Measurements from ENCODE around the gene LRP1. TPM values are rescaled to one million over a fixed set of nuclear protein-coding genes. Genes with fewer than 3 reads are reported as not detected.
A peak's percentile ranks its signal among the peaks of the same experiment; 100 is the strongest.
"Not testable (repeated sequence)": the region's sequence is repeated elsewhere in the genome, so short reads cannot be mapped to it uniquely, and the experiment has no call there.

Gene LRP1
- total RNA-seq, 1 donor from 2014 or later, result 0.60 TPM

DNA sequence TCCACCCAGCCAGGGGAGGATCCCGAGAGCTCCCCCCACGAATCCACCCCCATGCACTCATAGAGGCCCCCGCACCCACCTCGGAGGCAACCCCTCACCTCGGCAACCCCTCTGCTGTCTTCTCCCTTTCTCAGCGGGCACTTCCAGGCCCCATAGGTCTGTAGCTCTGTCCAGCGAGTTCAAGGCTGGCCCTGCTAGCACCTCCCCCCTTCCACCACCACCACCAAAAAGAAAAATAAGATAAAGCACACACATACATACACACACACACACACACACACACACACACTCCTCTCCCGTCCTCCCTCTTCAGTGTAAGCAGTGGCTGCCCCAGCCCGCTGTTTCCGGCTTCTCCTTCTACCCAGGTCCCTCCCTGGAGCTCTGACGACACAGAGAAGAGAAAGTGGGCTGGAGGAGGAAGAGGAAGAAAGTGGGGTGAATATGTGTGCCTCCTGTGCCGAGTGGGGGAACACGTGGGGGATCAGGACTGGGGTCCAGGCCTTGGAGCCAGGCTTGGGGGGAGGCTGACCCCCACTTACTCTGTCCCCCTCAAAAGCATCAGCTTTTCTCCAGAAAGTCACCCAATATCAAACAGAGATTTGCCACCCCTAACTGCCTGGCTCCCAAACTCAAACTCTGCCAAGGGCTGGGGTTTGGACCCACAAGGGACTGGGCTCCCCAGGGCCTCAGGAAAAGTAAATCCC, 17.1 kb upstream of the LRP1 start, which contains the start of gene STAT6:
TSS of gene STAT6 (minus strand) at position 332 of the 704 bp plus-strand sequence. CDS start 3,084 bp downstream, outside the sequence.
- DNase-seq (ENCODE audit: low read depth in 2 of 2), result peak; percentile 20 to 91

DNA sequence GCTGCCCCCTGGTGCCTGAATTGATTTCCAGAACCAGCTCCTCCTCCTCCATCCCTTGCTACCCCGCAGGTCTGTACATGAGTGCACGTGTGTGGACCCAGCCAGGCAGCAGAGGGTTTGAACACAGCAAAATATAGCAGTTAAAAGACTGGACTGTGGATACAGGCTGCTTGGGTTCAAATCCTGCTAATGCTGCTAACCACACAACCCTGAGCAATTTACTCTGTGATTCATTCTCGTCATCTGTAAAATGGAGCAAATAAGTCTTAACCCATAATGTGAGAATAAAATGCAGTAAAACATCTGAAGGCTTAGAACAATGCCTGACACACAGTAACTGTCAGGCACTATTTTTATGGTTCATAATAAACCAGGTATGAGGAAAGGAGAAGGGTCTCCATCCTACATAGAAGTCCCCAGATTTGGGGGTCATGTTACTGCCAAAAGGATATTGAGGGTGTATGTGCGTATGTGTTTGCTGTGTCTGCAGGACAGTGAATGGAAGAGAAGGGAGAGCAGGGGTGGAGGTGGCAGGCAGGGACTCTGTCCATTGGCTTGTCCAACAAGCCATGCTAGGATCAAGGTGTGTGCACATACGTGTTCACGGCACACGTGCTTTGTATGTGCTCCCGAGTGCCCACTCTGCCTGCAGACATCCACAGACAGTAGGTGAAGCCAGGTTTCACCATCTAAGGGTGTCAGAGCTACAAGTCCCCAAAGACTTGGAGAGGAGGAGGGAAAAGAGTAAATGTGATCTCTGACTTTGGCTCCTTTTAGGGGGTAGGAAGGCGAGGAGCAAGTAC, 15.6 kb upstream of the LRP1 start:
- DNase-seq (ENCODE audit: low read depth in 2 of 2), result no peak

DNA sequence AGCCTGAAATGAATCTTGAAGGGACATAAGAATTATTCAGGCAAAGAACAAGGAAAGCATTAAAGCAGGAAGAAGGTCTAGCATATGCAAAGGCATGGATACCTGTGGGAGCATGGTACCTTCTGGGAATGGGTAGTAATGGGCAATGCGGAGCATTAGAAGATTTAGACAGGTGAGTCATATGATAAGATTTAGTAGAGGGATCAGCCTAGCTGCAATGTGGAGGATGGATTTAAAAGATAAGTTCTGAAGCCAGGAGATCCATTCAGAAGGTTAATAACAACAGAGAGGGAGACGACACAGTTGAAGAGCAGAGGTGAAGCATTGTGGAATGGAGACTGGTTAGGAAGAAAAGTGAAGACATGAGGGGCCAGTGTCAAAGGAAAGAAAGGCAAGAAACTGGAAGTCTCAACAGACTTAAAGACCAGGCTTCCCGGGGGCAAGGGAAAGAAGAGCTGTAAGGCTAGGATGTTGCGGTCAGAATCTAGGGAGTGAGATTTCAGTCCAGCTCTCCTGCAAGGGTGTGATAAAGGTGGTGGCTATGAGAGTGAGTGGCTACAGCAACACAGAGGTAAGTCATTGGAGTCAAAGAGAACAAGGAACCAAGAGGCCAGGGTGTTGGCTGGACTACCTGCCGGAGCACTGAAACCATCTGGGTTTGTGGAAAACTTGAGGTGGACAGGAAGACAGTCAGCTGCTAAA, 11.6 kb upstream of the LRP1 start:
- DNase-seq (ENCODE audit: low read depth in 2 of 2), result no peak

DNA sequence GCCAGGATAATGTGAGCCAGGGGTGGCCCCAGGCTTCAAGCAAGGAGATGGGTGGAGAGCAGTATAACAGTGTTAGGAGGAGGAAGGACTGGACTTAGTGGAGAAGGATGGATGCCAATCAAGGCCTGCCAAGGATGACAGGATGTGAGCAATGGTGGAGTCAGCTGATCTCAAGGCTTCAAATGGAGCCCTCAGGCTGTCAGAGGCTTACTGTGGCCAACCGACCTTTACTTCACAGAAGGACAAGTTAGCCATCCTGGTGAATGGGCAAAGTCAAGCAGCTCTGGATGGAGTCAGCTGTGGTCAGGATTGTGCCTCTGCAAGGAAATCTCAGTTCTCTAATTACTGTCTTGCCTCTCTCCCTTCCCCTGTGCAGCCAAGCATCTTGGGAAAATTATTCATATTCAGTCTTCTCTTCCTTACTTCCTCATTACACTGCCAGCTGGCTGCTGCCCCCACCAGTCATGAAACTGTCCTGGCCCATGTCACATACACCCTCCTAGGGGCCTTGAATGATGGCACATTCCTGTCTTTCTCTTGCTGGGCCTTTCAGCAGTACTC, 9.5 kb upstream of the LRP1 start:
- DNase-seq (ENCODE audit: low read depth in 2 of 2), result peak in 1 of 2 donors; percentile 45

DNA sequence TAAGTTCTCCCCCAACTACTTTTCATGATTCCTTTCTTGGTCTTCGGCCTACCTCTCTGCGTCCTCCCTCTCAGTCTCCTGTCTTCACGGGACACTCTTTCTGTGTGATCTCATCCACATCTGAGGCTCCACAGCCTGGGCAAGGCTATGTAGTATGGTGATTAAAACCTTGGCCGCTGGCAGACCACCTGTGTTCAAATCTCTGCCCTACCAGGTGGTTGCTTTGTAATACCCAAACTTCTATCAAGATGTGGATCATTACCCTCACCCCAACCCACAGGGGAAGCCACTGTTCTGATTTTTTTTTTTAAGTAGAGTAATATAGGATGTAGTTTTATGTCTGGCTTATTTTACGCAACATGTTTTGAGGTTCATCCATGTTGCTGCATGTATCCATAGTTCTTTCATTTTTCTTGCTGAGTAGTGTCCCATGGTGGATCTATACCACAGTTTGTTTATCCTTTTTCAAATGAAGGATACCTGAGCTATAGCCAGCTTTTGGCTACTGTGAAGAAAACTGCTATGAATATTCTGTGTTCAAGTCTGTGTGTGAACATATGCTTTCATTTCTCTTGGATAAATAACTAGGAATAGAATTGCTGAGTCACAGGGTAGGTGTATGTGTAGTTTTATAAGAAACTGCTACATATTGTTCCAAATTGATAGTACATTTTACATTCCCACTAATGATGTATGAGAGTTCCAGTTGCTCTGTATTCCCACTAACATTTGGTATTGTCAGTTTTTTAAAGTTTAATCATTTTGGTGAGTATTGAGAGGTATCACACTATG, 8.8 kb upstream of the LRP1 start:
- no peak for DNase-seq (ENCODE audit: low read depth in 2 of 2)

DNA sequence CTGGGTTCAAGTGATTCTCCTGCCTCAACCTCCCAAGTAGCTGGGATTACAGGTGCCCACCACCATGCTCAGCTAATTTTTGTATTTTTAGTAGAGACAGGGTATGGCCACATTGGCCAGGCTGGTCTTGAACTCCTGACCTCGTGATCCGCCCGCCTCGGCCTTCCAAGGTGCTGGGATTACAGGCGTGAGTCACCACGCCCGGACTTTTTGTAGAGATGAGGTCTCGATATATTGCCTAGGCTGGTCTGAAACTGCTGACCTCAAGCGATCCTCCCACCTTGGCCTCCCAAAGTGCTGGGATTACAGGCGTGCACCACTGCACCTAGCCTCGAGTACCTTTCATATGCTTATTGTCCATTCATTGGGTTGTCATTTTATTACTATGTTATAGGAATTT, 7.6 kb upstream of the LRP1 start:
- not testable (repeated sequence) for DNase-seq (ENCODE audit: low read depth in 2 of 2)

DNA sequence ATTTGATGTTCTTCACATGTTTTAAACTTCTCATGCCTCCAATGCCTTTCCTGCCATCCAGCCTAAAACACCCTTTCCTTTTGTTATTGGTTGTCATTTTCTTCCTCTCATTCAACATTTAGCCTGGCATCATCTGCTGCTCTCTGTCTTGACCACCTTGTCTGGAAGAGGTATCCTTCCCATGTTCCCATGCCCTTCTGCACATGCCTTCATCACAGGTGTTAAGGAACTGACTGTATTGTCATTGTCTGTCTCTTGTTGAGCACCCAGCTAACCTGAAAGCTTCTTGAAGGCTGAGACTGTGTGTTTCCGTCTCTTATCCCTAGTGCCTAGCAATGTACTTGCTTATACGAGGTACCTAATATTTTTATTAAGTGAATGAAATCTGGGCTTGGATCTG, 4.5 kb upstream of the LRP1 start:
- no peak for DNase-seq (ENCODE audit: low read depth in 2 of 2)

DNA sequence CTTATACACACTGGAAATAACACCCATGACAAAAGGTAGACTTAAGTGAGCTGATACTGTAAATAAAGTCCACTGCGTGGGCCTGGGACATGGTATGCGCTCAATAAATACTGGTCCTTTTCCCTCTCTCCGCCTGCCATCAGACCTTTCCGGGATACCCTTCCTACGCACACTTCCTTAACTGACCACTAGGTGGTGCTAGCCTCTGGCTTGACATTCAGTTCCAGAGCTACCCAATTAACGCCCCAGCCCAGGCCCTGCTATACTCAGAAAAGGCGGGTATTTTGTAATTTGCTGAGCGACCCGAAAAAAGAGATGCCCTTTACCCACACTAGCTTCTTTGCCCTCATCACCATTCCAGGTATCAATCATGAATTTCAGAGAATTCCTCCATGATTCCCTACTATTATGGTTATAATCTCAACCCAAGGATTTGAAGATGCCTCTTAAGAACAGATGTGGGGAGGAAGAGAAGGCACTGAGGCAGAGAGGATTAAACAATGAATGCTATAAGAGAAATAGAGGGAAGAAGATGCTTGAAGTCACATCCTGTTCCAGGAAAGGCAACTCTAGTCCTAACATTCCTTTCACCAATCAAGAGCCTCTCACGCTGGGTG, 3.9 kb upstream of the LRP1 start:
- DNase-seq (ENCODE audit: low read depth in 2 of 2), result peak; percentile 74 to 78

DNA sequence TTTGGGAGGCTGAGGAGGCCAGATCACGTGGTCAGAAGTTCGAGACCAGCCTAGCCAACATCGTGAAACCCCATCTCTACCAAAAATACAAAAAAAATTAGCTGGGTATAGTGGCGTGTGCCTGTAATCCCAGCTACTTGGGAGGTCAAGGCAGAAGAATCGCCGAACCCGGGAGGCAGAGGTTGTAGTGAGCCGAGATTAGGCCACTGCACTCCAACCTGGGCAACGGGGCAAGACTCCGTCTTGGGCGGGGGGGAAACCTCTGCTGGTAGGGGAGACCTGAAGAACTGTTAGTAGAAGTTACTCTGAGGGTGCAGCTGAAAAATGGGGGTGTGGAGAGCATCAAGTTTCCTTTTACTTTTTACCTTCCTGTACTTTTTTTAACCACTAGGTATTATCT, 2.2 kb upstream of the LRP1 start:
- no peak for DNase-seq (ENCODE audit: low read depth in 2 of 2)

DNA sequence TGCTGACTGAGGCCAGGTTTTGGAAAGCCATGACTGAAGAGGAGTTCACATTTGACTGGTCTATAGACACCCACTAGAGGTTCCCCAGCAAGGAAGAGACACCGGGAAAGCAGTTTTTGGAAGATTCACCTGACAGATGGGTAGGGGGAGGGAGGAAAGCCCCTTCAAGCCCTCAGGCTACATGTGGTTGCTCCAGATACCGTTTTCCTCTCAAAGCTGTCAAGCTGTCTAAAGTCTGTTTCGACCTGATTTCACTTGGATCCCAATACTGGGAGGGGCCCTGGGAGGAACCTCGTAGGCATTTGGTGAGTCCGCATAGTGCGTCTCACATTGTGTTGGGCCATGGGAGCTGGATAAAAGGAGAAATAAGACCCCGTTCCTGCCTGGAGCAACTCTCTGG, 1.7 kb upstream of the LRP1 start:
- DNase-seq (ENCODE audit: low read depth in 2 of 2), result no peak

DNA sequence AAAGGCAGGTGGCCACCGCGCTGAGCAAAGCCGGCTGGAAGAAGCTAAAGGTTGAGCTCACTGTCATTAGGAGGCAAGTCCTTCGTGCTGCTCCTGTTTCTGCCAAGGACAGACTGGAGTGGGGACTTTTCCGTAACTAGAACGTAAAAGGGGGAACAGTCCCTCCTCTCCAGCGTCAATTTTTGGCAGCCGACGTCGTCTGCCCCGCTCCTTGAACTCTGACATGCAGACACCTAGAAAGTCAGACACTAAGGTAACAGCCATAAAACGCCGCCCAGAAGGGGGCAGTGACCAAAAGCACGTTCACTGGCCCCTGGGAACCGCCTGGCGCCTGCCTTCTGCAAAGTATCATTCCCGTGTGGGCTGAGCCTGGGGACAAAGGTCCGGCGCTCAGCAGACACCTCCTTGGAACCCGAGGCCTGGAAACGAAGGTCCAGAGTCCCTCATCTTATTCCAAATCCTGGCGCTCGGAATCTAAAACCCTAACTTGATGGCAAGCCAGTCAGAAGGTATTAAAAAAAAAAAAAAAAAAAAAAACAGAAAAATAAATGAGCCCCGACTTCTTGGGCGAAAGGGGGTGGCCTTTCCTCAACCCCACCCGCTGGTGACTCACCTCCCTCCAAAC, 1.1 kb upstream of the LRP1 start:
- peak; percentile 33 to 38 for DNase-seq (ENCODE audit: low read depth in 2 of 2)

DNA sequence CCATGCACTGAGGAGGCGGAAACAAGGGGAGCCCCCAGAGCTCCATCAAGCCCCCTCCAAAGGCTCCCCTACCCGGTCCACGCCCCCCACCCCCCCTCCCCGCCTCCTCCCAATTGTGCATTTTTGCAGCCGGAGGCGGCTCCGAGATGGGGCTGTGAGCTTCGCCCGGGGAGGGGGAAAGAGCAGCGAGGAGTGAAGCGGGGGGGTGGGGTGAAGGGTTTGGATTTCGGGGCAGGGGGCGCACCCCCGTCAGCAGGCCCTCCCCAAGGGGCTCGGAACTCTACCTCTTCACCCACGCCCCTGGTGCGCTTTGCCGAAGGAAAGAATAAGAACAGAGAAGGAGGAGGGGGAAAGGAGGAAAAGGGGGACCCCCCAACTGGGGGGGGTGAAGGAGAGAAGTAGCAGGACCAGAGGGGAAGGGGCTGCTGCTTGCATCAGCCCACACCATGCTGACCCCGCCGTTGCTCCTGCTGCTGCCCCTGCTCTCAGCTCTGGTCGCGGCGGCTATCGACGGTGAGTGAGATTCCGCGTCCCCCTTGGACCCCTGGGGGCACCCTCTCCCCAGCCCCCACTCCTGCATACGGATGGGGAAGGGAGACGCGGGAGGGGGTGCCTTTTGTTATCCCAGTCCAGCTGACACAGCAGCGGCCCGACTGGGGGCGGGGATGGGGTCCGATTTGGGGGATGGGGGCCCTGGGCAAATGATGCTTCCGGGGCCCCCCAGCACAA, 400 bp downstream of the LRP1 start:
- DNase-seq (ENCODE audit: low read depth in 2 of 2), result no peak

DNA sequence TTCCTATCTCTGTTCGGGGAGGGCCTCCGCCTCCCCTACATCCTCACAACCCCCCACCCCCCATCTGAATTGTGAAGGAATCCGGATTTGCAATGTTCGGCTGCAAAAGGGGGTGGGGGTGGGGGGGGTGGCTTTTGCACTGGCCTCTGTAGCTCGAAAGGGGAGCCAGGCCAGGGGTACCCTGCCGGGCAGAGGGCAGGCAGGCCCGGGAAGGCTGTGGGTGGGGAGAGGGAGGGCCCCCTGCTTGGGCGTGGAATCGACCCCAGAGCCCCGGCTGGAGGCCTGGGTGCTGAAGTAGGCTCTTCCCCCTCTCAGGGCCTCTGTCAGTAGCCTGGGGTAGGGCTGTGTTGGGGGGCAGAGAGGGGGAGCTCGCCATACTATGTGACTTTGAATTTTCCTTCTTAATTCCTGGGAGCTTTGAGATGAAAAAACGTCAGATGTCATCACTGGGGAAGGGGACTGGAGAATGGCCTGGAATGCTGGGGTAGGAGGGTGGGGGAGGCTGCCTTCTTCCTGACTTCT, 1.1 kb downstream of the LRP1 start:
- no peak for DNase-seq (ENCODE audit: low read depth in 2 of 2)

DNA sequence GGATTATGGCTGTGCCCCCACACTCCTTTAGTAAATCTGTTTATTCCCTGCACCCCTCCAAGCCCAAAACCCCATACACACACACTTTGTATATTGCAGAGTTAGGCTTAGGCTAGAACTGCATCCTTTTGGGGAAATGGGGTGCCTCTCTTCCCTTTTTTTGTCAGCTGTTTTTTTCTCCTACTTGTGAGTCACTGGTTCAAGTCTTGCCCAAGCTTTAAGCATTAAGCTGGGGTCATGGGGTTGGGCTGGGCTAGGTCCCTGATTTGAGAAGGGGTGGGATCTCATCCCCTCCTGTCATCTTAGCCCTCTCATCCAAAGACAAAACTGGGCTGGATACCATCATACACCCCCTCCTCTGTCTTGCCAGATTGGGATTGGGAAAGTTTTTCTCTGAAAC, 1.6 kb downstream of the LRP1 start:
- no peak for DNase-seq (ENCODE audit: low read depth in 2 of 2)

DNA sequence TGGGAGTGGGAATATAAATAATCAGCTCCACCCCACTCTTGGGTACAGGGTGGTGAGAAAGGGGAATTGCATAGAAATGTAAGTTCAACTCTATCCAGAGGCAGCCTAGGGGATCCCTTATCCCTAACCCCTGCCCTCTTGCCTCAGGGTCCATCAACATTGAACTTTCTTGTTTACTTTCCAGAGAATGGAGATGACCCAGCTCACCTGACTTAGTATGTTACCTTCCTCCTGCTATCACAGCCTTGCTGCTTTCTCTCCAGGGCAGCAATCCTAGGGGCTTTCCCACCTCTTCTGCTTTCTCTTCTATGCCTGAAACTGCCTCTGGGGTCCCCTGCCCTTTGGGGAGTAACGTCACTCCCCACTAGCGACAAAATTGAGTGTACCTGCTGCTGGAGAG, 2.7 kb downstream of the LRP1 start:
- DNase-seq (ENCODE audit: low read depth in 2 of 2), result no peak

DNA sequence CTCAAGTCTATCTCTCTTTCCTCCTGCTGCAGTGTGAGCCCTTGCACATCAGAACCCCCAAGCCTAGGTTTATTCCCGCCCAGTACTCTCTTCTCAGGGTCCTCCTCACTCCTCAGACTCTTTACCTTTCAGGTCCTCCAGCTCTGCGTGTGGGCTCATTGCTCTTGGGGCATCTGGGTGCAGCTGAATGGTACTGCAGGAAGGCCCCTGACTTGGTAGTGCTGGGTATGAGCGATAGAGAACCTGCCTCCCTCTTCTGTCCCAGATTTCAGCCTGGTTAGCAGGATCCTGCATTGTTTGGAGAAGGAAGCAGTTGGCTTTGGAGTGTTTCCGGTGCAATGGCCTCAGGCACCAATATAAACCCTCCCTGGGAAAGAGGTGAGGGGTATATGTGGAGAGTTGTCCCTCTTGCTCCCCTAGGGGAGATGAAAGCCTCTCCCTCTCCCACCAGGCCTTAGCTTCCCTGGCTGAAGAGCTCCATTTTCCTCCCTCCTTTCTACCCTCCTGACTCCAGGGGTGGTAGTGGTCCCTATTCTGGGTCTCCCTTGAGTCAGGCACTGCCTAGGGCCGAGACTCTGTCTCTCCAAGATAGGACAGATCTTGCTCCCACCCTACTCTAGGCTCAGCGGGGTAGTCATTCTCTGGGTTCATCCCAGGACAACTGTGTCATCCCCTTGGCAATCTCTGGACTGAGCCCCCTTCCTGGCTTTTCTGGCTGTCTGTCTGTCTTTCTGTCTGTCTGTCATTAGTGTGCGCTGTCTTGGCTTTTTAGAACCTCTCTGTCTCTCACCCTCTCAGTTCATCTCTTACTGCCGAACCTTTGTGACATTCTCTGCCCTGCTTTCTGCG, 3.8 kb downstream of the LRP1 start:
- DNase-seq (ENCODE audit: low read depth in 2 of 2), result peak; percentile 29 to 33

DNA sequence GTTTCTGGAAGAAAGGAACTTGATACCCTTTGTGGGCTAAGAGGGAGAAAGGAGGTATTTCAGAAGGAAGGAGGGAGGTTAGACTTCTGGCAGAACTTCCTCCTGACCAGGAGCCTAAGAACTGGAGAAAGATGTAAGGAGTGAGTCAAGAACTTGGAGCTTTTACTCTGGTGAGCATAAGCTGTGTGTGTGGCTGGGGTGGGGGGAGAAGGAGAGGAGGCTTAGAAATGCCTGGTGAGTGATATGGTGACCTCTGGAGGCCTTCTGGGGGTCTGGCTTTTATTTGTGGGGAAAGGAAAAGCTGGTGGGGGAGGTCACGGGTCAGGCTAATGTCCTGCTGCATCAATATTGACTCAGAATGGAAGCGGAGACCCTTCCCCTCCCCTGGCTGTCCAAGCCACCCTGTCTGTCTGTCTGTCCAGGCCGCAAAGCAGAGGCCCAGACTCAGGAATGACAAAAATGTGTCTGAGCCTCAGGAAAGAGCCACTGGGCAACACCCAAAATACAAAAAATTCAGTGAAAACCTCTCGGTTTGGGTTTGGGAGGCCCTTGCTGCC, 4.8 kb downstream of the LRP1 start:
- DNase-seq (ENCODE audit: low read depth in 2 of 2), result no peak

DNA sequence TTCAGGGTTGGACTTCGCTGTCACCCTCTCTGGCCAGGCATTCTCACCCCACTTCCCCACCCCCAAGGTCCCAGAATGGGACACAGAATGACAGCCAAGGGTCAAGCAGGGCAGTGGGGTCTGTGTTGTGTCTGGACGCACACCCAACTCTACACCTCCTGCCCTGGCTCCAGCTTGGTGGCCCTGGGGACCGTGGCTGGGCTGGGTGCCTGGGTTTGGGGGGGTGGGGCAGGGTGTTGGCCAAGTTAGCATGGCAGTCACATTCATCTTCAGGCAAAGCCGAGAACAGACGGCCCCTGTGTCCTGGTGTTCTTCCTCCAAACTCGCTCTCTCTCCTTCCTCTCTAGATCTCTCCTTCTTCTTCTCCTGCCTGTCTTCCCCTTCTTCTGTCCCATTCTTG, 5.6 kb downstream of the LRP1 start:
- DNase-seq (ENCODE audit: low read depth in 2 of 2), result no peak
